ENCODE results near the gene TBX4. TPM values are rescaled to one million over a fixed set of nuclear protein-coding genes. Genes with fewer than 3 reads are reported as not detected.
"Not testable (repeated sequence)": the region's sequence is repeated elsewhere in the genome, so short reads cannot be mapped to it uniquely, and the experiment has no call there.

TBX4 gene
- total and polyA plus RNA-seq, 9 of the 15 experiments (the other 6 are each of a cell fraction or from before 2014, with no cell fraction given), result not detected

DNA sequence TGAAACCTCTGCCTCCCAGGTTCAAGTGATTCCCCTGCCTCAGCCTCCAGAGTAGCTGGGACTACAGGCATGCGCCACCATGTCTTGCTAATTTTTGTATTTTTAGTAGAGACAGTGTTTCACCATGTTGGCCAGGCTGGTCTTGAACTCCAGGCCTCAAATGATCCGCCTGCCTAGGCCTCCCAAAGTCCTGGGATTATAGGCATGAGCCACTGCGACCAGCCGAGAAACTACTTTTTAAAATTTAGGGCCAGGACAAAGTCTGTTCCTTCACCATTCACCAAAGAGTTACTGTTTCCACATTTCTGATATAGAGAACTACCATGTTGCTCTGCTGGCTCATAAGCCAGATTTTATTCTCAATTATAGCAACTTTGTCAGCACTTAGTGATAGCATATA lies 3.1 kb upstream of the TBX4 start:
- H2AFZ ChIP-seq (ENCODE audit: low read depth, low read length); DNase-seq (ENCODE audit: extremely low read depth in 1 of 4, low spot score in 3 of 4); FAIRE-seq; H3K79me2 ChIP-seq (ENCODE audit: control insufficient read depth, insufficient read depth, low read length); H3K4me2 ChIP-seq (ENCODE audit: insufficient read depth, low read length); BruUV-seq (replicated peaks); H3K27ac ChIP-seq (ENCODE audit: extremely low read depth, low read depth, low read length); H3K36me3 ChIP-seq (ENCODE audit: control insufficient read depth, insufficient read depth, low read length); H3K9me1 ChIP-seq (ENCODE audit: control insufficient read depth, insufficient read depth, low read length); H3K4me3 ChIP-seq; H3K9me3 ChIP-seq (replicated peaks; ENCODE audit: control insufficient read depth, insufficient read depth, low read depth, low read length); CTCF ChIA-PET (ENCODE audit: low intra/inter-chr PET ratio); H4K20me1 ChIP-seq (replicated peaks; ENCODE audit: control insufficient read depth, insufficient read depth, low read length); ATAC-seq; POLR2A ChIA-PET; intact Hi-C loops (cut with micrococcal nuclease); H3K9ac ChIP-seq (ENCODE audit: insufficient read depth in 1 of 2, low read depth in 2 of 2, low read length in 2 of 2): not testable (repeated sequence)
- TF ChIP-seq, protein P1, sequence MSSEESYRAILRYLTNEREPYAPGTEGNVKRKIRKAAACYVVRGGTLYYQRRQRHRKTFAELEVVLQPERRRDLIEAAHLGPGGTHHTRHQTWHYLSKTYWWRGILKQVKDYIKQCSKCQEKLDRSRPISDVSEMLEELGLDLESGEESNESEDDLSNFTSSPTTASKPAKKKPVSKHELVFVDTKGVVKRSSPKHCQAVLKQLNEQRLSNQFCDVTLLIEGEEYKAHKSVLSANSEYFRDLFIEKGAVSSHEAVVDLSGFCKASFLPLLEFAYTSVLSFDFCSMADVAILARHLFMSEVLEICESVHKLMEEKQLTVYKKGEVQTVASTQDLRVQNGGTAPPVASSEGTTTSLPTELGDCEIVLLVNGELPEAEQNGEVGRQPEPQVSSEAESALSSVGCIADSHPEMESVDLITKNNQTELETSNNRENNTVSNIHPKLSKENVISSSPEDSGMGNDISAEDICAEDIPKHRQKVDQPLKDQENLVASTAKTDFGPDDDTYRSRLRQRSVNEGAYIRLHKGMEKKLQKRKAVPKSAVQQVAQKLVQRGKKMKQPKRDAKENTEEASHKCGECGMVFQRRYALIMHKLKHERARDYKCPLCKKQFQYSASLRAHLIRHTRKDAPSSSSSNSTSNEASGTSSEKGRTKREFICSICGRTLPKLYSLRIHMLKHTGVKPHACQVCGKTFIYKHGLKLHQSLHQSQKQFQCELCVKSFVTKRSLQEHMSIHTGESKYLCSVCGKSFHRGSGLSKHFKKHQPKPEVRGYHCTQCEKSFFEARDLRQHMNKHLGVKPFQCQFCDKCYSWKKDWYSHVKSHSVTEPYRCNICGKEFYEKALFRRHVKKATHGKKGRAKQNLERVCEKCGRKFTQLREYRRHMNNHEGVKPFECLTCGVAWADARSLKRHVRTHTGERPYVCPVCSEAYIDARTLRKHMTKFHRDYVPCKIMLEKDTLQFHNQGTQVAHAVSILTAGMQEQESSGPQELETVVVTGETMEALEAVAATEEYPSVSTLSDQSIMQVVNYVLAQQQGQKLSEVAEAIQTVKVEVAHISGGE (CRISPR knock-in tag; IDR thresholded peaks at IDR 0.05), result peak in 1 of 3 experiments; percentile 92; a peak in 2 of 6 replicates
- 4% methylated on average over 4 of the region's 4 CpGs for WGBS (ENCODE audit: insufficient coverage, low coverage, missing lambda C conversion rate)
- peaks cover 0 to 15% of the 10 kb centered on the region in 2 experiments; a peak in 2 of 5 replicates for H3K4me1 ChIP-seq (replicated peaks in 1 of 2; ENCODE audit: control insufficient read depth in 2 of 2, insufficient read depth in 2 of 2, low read length in 2 of 2)
- H3K27me3 ChIP-seq (ENCODE audit: control insufficient read depth in 2 of 2, insufficient read depth in 2 of 2, low read length in 2 of 2), result peaks cover 16 to 42% of the 10 kb centered on the region in 2 experiments; a peak in 4 of 5 replicates
- in situ Hi-C loops (cut with MboI), result loop anchor here (25.0 kb wide), 1 partner anchor 663 kb away; no protein-coding TSS in a partner anchor

All from K562 (cell line).